ENCODE data around the gene NRG4. TPM values are rescaled to one million over a fixed set of nuclear protein-coding genes. Genes with fewer than 3 reads are reported as not detected.

The NRG4 gene
- total and polyA plus RNA-seq, 2 experiments from 2014 or later: 0.21 to 0.47 TPM

- H3K4me3 Mint-ChIP-seq: no peak overlapping the region
- no peak overlapping the region for H3K27ac Mint-ChIP-seq
- Histone ChIP-seq H3K79me2 (replicated peaks; ENCODE audit: insufficient read depth) (peaks cover 59% of the 10 kb centered on the region), H2AFZ (no peak overlapping the region), H3F3A (replicated peaks; ENCODE audit: low read depth) (no peaks in the 10 kb centered on the region; the same call in 1 of the 2 replicates), H3K4me2 (no peak overlapping the region), H3K27me3 (ENCODE audit: insufficient read depth) (no peaks in the 10 kb centered on the region), H4K20me1 (replicated peaks; ENCODE audit: insufficient read depth) (peaks cover 34% of the 10 kb centered on the region), H3K36me3 (ENCODE audit: insufficient read depth) (peaks cover 13% of the 10 kb centered on the region; the same call in 1 of the 2 replicates), H3K27ac (ENCODE audit: low read depth) (no peak overlapping the region), H3K4me1 (ENCODE audit: insufficient read depth) (peaks cover 26% of the 10 kb centered on the region), H3K4me3 (no peak overlapping the region), H3K9me2 (ENCODE audit: insufficient read depth) (no peaks in the 10 kb centered on the region)
- TF ChIP-seq EZH2 (IDR thresholded peaks at IDR 0.05; ENCODE audit: low read depth, unreplicated experiment) (no peak), ZNF331 (CRISPR knock-in tag; IDR thresholded peaks at IDR 0.05; ENCODE audit: low read depth) (no peak), ZNF114 (CRISPR knock-in tag; IDR thresholded peaks at IDR 0.05) (no peak), STAT1 (IDR thresholded peaks at IDR 0.05; ENCODE audit: unreplicated experiment) (no peak), EZH2phosphoT487 (IDR thresholded peaks at IDR 0.05; ENCODE audit: unreplicated experiment) (no peak), POLR2AphosphoS5 (IDR thresholded peaks at IDR 0.05; ENCODE audit: low read depth) (no peak), CREB1 (CRISPR knock-in tag; IDR thresholded peaks at IDR 0.05; ENCODE audit: low read depth) (no peak), JUNB (IDR thresholded peaks at IDR 0.05; ENCODE audit: unreplicated experiment) (no peak), NANOG (IDR thresholded peaks at IDR 0.05; ENCODE audit: borderline replicate concordance) (no peak)
- TF ChIP-seq, protein P1, sequence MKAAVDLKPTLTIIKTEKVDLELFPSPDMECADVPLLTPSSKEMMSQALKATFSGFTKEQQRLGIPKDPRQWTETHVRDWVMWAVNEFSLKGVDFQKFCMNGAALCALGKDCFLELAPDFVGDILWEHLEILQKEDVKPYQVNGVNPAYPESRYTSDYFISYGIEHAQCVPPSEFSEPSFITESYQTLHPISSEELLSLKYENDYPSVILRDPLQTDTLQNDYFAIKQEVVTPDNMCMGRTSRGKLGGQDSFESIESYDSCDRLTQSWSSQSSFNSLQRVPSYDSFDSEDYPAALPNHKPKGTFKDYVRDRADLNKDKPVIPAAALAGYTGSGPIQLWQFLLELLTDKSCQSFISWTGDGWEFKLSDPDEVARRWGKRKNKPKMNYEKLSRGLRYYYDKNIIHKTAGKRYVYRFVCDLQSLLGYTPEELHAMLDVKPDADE (IDR thresholded peaks at IDR 0.05): no peak
- TF ChIP-seq, protein P2, sequence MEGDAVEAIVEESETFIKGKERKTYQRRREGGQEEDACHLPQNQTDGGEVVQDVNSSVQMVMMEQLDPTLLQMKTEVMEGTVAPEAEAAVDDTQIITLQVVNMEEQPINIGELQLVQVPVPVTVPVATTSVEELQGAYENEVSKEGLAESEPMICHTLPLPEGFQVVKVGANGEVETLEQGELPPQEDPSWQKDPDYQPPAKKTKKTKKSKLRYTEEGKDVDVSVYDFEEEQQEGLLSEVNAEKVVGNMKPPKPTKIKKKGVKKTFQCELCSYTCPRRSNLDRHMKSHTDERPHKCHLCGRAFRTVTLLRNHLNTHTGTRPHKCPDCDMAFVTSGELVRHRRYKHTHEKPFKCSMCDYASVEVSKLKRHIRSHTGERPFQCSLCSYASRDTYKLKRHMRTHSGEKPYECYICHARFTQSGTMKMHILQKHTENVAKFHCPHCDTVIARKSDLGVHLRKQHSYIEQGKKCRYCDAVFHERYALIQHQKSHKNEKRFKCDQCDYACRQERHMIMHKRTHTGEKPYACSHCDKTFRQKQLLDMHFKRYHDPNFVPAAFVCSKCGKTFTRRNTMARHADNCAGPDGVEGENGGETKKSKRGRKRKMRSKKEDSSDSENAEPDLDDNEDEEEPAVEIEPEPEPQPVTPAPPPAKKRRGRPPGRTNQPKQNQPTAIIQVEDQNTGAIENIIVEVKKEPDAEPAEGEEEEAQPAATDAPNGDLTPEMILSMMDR (conservative IDR thresholded peaks at IDR 0.05; ENCODE audit: low read depth in 2 of 2): no peak
- TF ChIP-seq, protein P3, sequence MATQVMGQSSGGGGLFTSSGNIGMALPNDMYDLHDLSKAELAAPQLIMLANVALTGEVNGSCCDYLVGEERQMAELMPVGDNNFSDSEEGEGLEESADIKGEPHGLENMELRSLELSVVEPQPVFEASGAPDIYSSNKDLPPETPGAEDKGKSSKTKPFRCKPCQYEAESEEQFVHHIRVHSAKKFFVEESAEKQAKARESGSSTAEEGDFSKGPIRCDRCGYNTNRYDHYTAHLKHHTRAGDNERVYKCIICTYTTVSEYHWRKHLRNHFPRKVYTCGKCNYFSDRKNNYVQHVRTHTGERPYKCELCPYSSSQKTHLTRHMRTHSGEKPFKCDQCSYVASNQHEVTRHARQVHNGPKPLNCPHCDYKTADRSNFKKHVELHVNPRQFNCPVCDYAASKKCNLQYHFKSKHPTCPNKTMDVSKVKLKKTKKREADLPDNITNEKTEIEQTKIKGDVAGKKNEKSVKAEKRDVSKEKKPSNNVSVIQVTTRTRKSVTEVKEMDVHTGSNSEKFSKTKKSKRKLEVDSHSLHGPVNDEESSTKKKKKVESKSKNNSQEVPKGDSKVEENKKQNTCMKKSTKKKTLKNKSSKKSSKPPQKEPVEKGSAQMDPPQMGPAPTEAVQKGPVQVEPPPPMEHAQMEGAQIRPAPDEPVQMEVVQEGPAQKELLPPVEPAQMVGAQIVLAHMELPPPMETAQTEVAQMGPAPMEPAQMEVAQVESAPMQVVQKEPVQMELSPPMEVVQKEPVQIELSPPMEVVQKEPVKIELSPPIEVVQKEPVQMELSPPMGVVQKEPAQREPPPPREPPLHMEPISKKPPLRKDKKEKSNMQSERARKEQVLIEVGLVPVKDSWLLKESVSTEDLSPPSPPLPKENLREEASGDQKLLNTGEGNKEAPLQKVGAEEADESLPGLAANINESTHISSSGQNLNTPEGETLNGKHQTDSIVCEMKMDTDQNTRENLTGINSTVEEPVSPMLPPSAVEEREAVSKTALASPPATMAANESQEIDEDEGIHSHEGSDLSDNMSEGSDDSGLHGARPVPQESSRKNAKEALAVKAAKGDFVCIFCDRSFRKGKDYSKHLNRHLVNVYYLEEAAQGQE (IDR thresholded peaks at IDR 0.05; ENCODE audit: unreplicated experiment): no peak
- no peaks in the 10 kb centered on the region for H3K27me3 Mint-ChIP-seq (ENCODE audit: insufficient read depth, low read depth, poor library complexity)
- peaks cover 26% of the 10 kb centered on the region for H3K36me3 Mint-ChIP-seq (ENCODE audit: low read depth)
- no peak for DNase-seq (ENCODE audit: low spot score)
- no peaks in the 10 kb centered on the region for H3K9me3 Mint-ChIP-seq
- no peak for ATAC-seq
- H3K4me1 Mint-ChIP-seq: peaks cover 41% of the 10 kb centered on the region
These were observed 86.8 kb downstream of the NRG4 start for GRCh38 chr15:75925440-75925839.

All from GM23338 (cell line).